GM21447 (cell line): Measurements from ENCODE around the gene PTTG1.
"Not testable (repeated sequence)": the region's sequence is repeated elsewhere in the genome, so short reads cannot be mapped to it uniquely, and the experiment has no call there.

Experiments
- ATAC-seq: cut with Tn5 transposase; IDR thresholded peaks from one replicate; pipeline ENCODE4 v1.9.1; 2021; ENCODE audit not compliant: unreplicated experiment

Gene PTTG1

GRCh38 chr5:160420331-160420610, 1.4 kb upstream of the PTTG1 start:
- ATAC-seq, result no peak

GRCh38 chr5:160423099-160423498, 1.4 kb downstream of the PTTG1 start:
- no peak for ATAC-seq

GRCh38 chr5:160427607-160428006, 6.0 kb downstream of the PTTG1 start:
- no peak for ATAC-seq

GRCh38 chr5:160432196-160432595, 10.5 kb downstream of the PTTG1 start:
- no peak for ATAC-seq

- no peak for ATAC-seq
These were observed 11.1 kb downstream of the PTTG1 start for GRCh38 chr5:160432787-160433186.

GRCh38 chr5:160434022-160434531, 12.4 kb downstream of the PTTG1 start:
- ATAC-seq, result peak; percentile 71

GRCh38 chr5:160435532-160435931, 13.9 kb downstream of the PTTG1 start:
- no peak for ATAC-seq

- ATAC-seq, result no peak
These were observed 14.4 kb downstream of the PTTG1 start for GRCh38 chr5:160436017-160436416.

GRCh38 chr5:160436661-160437060, 15.0 kb downstream of the PTTG1 start:
- not testable (repeated sequence) for ATAC-seq

- no peak for ATAC-seq
These were observed 15.6 kb downstream of the PTTG1 start for GRCh38 chr5:160437271-160437670.

GRCh38 chr5:160438316-160439204, 16.9 kb downstream of the PTTG1 start:
- peak; percentile 33 for ATAC-seq

GRCh38 chr5:160439205-160439600, 17.5 kb downstream of the PTTG1 start:
- peak; percentile 61 for ATAC-seq

GRCh38 chr5:160441311-160441781, 19.7 kb downstream of the PTTG1 start:
- ATAC-seq, result peak; percentile 31

GRCh38 chr5:160442824-160443431, 21.3 kb downstream of the PTTG1 start:
- peak; percentile 16 for ATAC-seq

GRCh38 chr5:160444407-160444806, 22.8 kb downstream of the PTTG1 start:
- no peak for ATAC-seq

GRCh38 chr5:160445132-160445531, 23.5 kb downstream of the PTTG1 start:
- ATAC-seq, result no peak

GRCh38 chr5:160445751-160446150, 24.1 kb downstream of the PTTG1 start:
- no peak for ATAC-seq

GRCh38 chr5:160448886-160449285, 27.2 kb downstream of the PTTG1 start:
- no peak for ATAC-seq

- ATAC-seq, result no peak
These were observed 27.8 kb downstream of the PTTG1 start for GRCh38 chr5:160449458-160449857.

- ATAC-seq, result no peak
These were observed 28.7 kb downstream of the PTTG1 start for GRCh38 chr5:160450164-160450932.

GRCh38 chr5:160451281-160451680, 29.6 kb downstream of the PTTG1 start:
- no peak for ATAC-seq
